H9 (cell line): Measurements from ENCODE around the gene MMP25. TPM values are rescaled to one million over a fixed set of nuclear protein-coding genes. Genes with fewer than 3 reads are reported as not detected.

ENCODE experiments used
- DNase-seq: peaks from one replicate; pipeline ENCODE4 v3.0.0-alpha.2; 2017
- H2AFZ ChIP-seq: one replicate; pipeline ENCODE4 v1.6.1; 2013; ENCODE audit warnings: mild to moderate bottlenecking, low read length, control low read depth, moderate library complexity
- H2AK5ac ChIP-seq: 2 replicates; pipeline ENCODE4 v1.6.1; 2013; ENCODE audit warnings: low read length, control low read depth, mixed read lengths; ENCODE audit not compliant: insufficient read length
- H2BK120ac ChIP-seq: one replicate; pipeline ENCODE4 v1.6.1; 2013; ENCODE audit warnings: low read depth, mild to moderate bottlenecking, low read length, control low read depth, inconsistent platforms; ENCODE audit not compliant: poor library complexity, severe bottlenecking
- H2BK12ac ChIP-seq: 2 replicates; pipeline ENCODE4 v1.6.1; 2013; ENCODE audit warnings: low read length, control low read depth, mixed read lengths, low read depth; ENCODE audit not compliant: insufficient read length
- H2BK15ac ChIP-seq: 2 replicates; pipeline ENCODE4 v1.6.1; 2013; ENCODE audit warnings: low read depth, low read length, control low read depth
- H2BK20ac ChIP-seq: one replicate; pipeline ENCODE4 v1.6.1; 2013; ENCODE audit warnings: low read depth, mild to moderate bottlenecking, low read length, control low read depth, inconsistent platforms; ENCODE audit not compliant: poor library complexity, severe bottlenecking
- H2BK5ac ChIP-seq: 2 replicates; pipeline ENCODE4 v1.6.1; 2013; ENCODE audit warnings: low read length, control low read depth, mixed read lengths; ENCODE audit not compliant: insufficient read length
- H3K14ac ChIP-seq: 2 replicates; pipeline ENCODE4 v1.6.1; 2013; ENCODE audit warnings: low read length, control low read depth; ENCODE audit not compliant: insufficient read depth
- H3K18ac ChIP-seq: 2 replicates; pipeline ENCODE4 v1.6.1; 2013; ENCODE audit warnings: low read depth, mild to moderate bottlenecking, mixed read lengths, low read length, control low read depth; ENCODE audit not compliant: insufficient read length
- H3K23ac ChIP-seq: 2 replicates; pipeline ENCODE4 v1.6.1; 2013; ENCODE audit warnings: low read length, control low read depth, mixed read lengths, low read depth; ENCODE audit not compliant: insufficient read length
- H3K23me2 ChIP-seq: 2 replicates; pipeline ENCODE4 v1.6.1; 2013; ENCODE audit warnings: low read depth, mild to moderate bottlenecking, mixed read lengths, low read length, control low read depth; ENCODE audit not compliant: insufficient read length, poor library complexity, severe bottlenecking
- H3K27ac ChIP-seq: 2 replicates; pipeline ENCODE4 v1.5.1; 2013; ENCODE audit warnings: low read length, control low read depth, mixed read lengths, low read depth; ENCODE audit not compliant: insufficient read length
- H3K27me3 ChIP-seq: 2 replicates; pipeline ENCODE4 v1.6.1; 2013; ENCODE audit warnings: low read length, control low read depth, inconsistent platforms; ENCODE audit not compliant: insufficient read depth
- H3K4ac ChIP-seq: 2 replicates; pipeline ENCODE4 v1.6.1; 2013; ENCODE audit warnings: low read depth, mild to moderate bottlenecking, control low read depth, inconsistent platforms, low read length, moderate library complexity
- H3K4me1 ChIP-seq: 2 replicates; pipeline ENCODE4 v1.6.1; 2013; ENCODE audit warnings: low read length, control low read depth, inconsistent platforms; ENCODE audit not compliant: insufficient read depth
- H3K4me2 ChIP-seq: 2 replicates; pipeline ENCODE4 v1.6.1; 2013; ENCODE audit warnings: low read length, control low read depth, mixed read lengths; ENCODE audit not compliant: insufficient read length, insufficient read depth
- H3K56ac ChIP-seq: 2 replicates; pipeline ENCODE4 v1.6.1; 2013; ENCODE audit warnings: low read depth, mild to moderate bottlenecking, mixed read lengths, low read length, control low read depth; ENCODE audit not compliant: insufficient read length
- H3K79me1 ChIP-seq: 2 replicates; pipeline ENCODE4 v1.6.1; 2013; ENCODE audit warnings: low read depth, mild to moderate bottlenecking, moderate library complexity, low read length, control low read depth, inconsistent platforms; ENCODE audit not compliant: insufficient read depth, poor library complexity, severe bottlenecking
- H3K79me2 ChIP-seq: 2 replicates; pipeline ENCODE4 v1.6.1; 2013; ENCODE audit warnings: low read length, control low read depth, inconsistent platforms; ENCODE audit not compliant: insufficient read depth
- H3K9ac ChIP-seq: 2 replicates; pipeline ENCODE4 v1.6.1; 2013; ENCODE audit warnings: low read length, control low read depth, mixed read lengths; ENCODE audit not compliant: insufficient read length; ENCODE audit errors: extremely low read depth
- H3K9me3 ChIP-seq: one replicate; pipeline ENCODE4 v1.6.1; 2013; ENCODE audit warnings: low read depth, low read length, inconsistent platforms; ENCODE audit not compliant: control insufficient read depth
- H3T11ph ChIP-seq: one replicate; pipeline ENCODE4 v1.6.1; 2013; ENCODE audit warnings: mild to moderate bottlenecking, low read length, control low read depth, inconsistent platforms
- H4K20me1 ChIP-seq: one replicate; pipeline ENCODE4 v1.6.1; 2013; ENCODE audit not compliant: control insufficient read depth, insufficient read length, insufficient read depth
- H4K5ac ChIP-seq: 2 replicates; pipeline ENCODE4 v1.6.1; 2013; ENCODE audit warnings: low read depth, mild to moderate bottlenecking, mixed read lengths, low read length, control low read depth; ENCODE audit not compliant: insufficient read length
- H4K8ac ChIP-seq: replicated peaks from 2 replicates; pipeline ENCODE4 v1.6.1; 2013; ENCODE audit warnings: low read length, control low read depth, mixed read lengths, low read depth; ENCODE audit not compliant: insufficient read length
- H4K91ac ChIP-seq: 2 replicates; pipeline ENCODE4 v1.6.1; 2013; ENCODE audit warnings: low read depth, mild to moderate bottlenecking, moderate library complexity, mixed read lengths, low read length, control low read depth; ENCODE audit not compliant: insufficient read length
- H3K27ac Mint-ChIP-seq, 3 experiments: 2 replicates in 2 of 3; 3 replicates in 1 of 3; pipeline ENCODE4 v1.8.0; 2020 to 2021; ENCODE audit warnings: mixed read lengths in 3 of 3, mild to moderate bottlenecking in 1 of 3, moderate library complexity in 1 of 3
- H3K27me3 Mint-ChIP-seq: 2 replicates; pipeline ENCODE4 v1.8.0; 2021; ENCODE audit warnings: low read depth, mild to moderate bottlenecking, moderate library complexity, mixed read lengths
- H3K36me3 Mint-ChIP-seq, 3 experiments: 2 replicates in 2 of 3; 3 replicates in 1 of 3; pipeline ENCODE4 v1.8.0; 2020 to 2021; ENCODE audit warnings: low read depth in 3 of 3, mixed read lengths in 3 of 3; ENCODE audit not compliant: insufficient read depth in 1 of 3
- H3K4me1 Mint-ChIP-seq, 2 experiments: 2 replicates each; pipeline ENCODE4 v1.8.0; 2020; ENCODE audit warnings: mixed read lengths in 2 of 2
- H3K4me3 Mint-ChIP-seq, 2 experiments: 2 replicates in 1 of 2; 3 replicates in 1 of 2; pipeline ENCODE4 v1.8.0; 2020 to 2021; ENCODE audit warnings: mild to moderate bottlenecking in 2 of 2, mixed read lengths in 2 of 2, moderate library complexity in 1 of 2
- H3K9me3 Mint-ChIP-seq, 2 experiments: 2 replicates in 1 of 2; 3 replicates in 1 of 2; pipeline ENCODE4 v1.8.0; 2020; ENCODE audit warnings: mild to moderate bottlenecking in 2 of 2, mixed read lengths in 2 of 2, moderate library complexity in 1 of 2
- WGBS: extraction: QIAGEN DNeasy Blood & Tissue Kit; methylation state at CpG from one replicate; pipeline ENCODE4 v1.1.7; 2013; ENCODE audit warnings: missing lambda C conversion rate, low lambda C conversion rate, mixed read lengths; ENCODE audit not compliant: insufficient read length; ENCODE audit errors: extremely low coverage; 5-methylcytosine and 5-hydroxymethylcytosine counted together
- total RNA-seq: library from RNA; stranded (reverse); gene quantifications from 2 replicates; pipeline ENCODE4 v1.2.1, GENCODE V29; 2021
- TF ChIP-seq, protein P1 (sequence below): fragments of 200-600 bp; sonication (generic); conservative IDR thresholded peaks from 3 replicates; pipeline ENCODE4 v1.8.0; 2021; ENCODE audit warnings: antibody characterized with exemption, mild to moderate bottlenecking

MMP25 gene
- total RNA-seq, 1 experiment from 2014 or later = 13.5 TPM

DNA sequence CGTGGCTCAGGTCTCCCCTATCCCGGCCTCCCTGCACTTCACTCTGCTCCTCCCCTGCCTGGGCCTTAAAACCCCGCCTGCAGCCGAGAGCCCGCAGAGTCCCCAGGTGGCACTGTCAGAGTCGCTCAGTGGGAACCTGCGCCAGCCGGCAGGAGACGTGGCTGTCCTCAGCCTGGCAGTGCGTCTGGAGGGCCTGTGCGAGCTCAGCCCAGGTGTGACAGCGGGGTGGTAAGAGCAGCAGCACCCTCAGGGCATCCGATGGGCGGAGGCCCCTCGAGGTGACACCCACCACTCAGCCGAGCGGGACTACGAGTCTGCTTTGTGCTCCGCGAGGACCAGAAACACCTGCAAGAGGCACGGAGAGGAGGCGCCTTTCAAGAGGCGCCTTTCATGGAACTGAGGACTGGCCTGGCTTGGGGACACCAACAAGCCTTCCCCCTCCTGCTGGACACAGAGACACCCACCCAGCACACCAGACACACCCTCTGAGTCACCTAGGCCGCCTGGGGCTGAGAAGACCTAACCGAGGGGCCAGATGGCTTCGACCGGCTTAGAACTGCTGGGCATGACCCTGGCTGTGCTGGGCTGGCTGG is 33.4 kb upstream of the MMP25 start, which contains the start of gene CLDN9:
TSS of gene CLDN9 (plus strand) at position 96 of the 593 bp plus-strand sequence. CDS start at position 536, 440 bp downstream.
- Histone ChIP-seq H3K4me2 (peak within 1 kb of the TSS; percentile 37), H4K91ac (no peak within 1 kb of the TSS), H3K23ac (no peak within 1 kb of the TSS), H3K18ac (peak within 1 kb of the TSS; percentile 40), H4K5ac (no peak within 1 kb of the TSS), H3K9ac (no peak within 1 kb of the TSS), H3K27me3 (no peaks in the 10 kb centered on the region), H4K20me1 (no peaks in the 10 kb centered on the region), H2BK20ac (no peak within 1 kb of the TSS), H3K9me3 (no peaks in the 10 kb centered on the region), H2BK5ac (no peak within 1 kb of the TSS), H3K4me1 (no peaks in the 10 kb centered on the region; the same call in 1 of the 2 replicates), H2BK15ac (no peak within 1 kb of the TSS), H2BK12ac (no peak within 1 kb of the TSS), H3K4ac (no peak within 1 kb of the TSS), H2BK120ac (no peak within 1 kb of the TSS), H3K27ac (no peak within 1 kb of the TSS), H3K79me1 (no peaks in the 10 kb centered on the region), H4K8ac (no peak within 1 kb of the TSS), H3K23me2 (peaks cover 22% of the 10 kb centered on the region), H2AFZ (no peak within 1 kb of the TSS), H3K56ac (no peak within 1 kb of the TSS), H3K79me2 (peaks cover 9% of the 10 kb centered on the region; the same call in 1 of the 2 replicates), H2AK5ac (no peak within 1 kb of the TSS), H3T11ph (no peak within 1 kb of the TSS), H3K14ac (peak within 1 kb of the TSS; percentile 30; the same call in 1 of the 2 replicates)
- Mint-ChIP-seq H3K9me3 (no peaks in the 10 kb centered on the region), H3K36me3 (peaks cover 21 to 32% (median 30%) of the 10 kb centered on the region in 3 experiments), H3K27me3 (peaks cover 6% of the 10 kb centered on the region), H3K27ac (peak within 1 kb of the TSS; percentile 61 to 76 (median 75); a peak in 5 of 7 replicates), H3K4me3 (peak within 1 kb of the TSS; percentile 51 to 79), H3K4me1 (peaks cover 51 to 80% of the 10 kb centered on the region in 2 experiments)
- TF ChIP-seq, protein P1, sequence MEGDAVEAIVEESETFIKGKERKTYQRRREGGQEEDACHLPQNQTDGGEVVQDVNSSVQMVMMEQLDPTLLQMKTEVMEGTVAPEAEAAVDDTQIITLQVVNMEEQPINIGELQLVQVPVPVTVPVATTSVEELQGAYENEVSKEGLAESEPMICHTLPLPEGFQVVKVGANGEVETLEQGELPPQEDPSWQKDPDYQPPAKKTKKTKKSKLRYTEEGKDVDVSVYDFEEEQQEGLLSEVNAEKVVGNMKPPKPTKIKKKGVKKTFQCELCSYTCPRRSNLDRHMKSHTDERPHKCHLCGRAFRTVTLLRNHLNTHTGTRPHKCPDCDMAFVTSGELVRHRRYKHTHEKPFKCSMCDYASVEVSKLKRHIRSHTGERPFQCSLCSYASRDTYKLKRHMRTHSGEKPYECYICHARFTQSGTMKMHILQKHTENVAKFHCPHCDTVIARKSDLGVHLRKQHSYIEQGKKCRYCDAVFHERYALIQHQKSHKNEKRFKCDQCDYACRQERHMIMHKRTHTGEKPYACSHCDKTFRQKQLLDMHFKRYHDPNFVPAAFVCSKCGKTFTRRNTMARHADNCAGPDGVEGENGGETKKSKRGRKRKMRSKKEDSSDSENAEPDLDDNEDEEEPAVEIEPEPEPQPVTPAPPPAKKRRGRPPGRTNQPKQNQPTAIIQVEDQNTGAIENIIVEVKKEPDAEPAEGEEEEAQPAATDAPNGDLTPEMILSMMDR = no peak
- no CpG with 5 or more reads among the region's 27 CpGs for WGBS
- DNase-seq = peak; percentile 72
